GM12892 (cell line): ENCODE measurements around the gene HYCC1. TPM values are rescaled to one million over a fixed set of nuclear protein-coding genes. Genes with fewer than 3 reads are reported as not detected.
A peak's percentile ranks its signal among the peaks of the same experiment; 100 is the strongest.
"Not testable (repeated sequence)": the region's sequence is repeated elsewhere in the genome, so short reads cannot be mapped to it uniquely, and the experiment has no call there.

ENCODE experiments used
- DNase-seq: peaks from one replicate; pipeline ENCODE4 v3.0.0; 2011; ENCODE audit not compliant: insufficient read length
- FAIRE-seq: peaks from 2 replicates; lab custom pipeline; 2011; peaks lifted over from hg19 to GRCh38; lab: Jason Lieb, UNC
- POLR2A ChIP-seq: IDR thresholded peaks from 2 replicates; pipeline ENCODE4 v1.6.1; 2011; ENCODE audit warnings: low read depth, low read length, control low read depth
- POLR2AphosphoS5 ChIP-seq: IDR thresholded peaks from 2 replicates; pipeline ENCODE4 v1.6.1; 2011; ENCODE audit warnings: low read depth, low read length, control low read depth
- TAF1 ChIP-seq: IDR thresholded peaks from 2 replicates; pipeline ENCODE4 v1.6.1; 2011; ENCODE audit warnings: low read depth, mild to moderate bottlenecking, control low read depth, low read length, borderline replicate concordance
- polyA plus RNA-seq: library from polyadenylated mRNA; unstranded; fragments of >200 nt; gene quantifications from one replicate; pipeline ENCODE4 v1.2.1, GENCODE V29; 2012; ENCODE audit warnings: missing spikeins, inconsistent platforms; ENCODE audit not compliant: missing spikeins

The HYCC1 gene
- 19.7 TPM for polyA plus RNA-seq

DNA sequence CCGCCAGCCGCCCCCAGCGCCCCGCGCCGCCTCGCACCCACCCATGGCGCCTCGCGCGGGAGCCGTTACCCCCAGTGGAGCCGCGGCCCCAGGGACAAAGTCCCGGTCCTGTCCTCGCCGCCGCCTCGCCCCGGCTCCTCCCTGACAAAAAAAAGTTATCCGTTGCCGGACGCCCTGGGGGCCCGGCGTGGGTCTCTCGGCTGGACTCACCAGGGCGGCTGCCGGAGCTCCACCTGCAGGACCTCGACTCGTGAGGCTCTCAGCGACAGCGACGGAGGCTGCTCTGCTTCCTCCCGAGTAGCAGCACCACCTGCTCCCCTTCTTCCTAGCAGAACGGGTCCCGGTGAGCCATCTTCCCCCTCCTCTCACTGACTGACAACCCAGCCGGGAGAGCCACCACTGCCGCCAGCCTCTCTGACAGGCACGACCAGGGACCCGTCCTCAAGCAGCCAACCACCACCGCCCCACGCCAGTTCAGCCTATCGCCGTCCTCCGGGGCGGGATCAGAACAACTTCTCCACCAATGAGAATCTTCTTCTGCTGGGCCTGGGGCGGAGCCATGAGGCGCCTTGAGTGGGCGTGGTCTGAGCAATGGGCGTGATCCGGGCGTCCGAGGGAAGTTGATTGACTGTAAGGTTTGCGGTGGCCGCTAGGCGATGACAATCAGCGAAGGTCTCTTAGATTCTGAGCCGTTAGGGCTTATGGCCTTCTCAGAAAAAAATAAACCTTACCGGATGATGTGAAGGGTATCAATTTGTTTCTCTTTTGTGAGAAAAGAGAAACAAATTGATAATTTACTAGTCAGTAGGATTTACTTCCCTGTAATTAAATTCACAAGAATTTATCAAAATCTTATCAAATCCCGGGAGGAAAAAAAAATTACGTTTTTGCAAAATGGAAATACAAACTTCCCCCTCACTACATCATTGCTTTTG is at the start of gene HYCC1:
TSS of gene HYCC1 (minus strand) at position 416 of the 935 bp plus-strand sequence. CDS start 23,019 bp downstream, outside the sequence.
- FAIRE-seq, result peak; percentile 95

DNA sequence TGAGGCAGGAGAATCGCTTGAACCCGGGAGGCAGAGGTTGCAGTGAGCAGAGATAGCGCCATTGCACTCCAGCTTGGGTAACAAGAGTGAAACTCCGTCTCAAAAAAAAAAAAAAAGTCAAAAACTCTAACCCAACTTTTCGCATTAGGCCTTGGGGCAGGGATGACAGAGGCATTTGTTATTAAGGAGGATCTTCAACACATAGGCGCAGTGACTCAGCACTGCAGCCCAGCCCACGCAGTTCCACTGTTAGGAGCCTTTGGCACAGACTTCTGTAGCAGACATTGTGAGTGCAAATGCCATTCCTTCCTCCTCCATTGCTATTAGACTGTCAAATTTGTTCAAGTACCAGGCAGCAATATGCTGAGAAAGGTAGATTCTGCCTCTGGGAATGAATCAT is 48.5 kb upstream of the HYCC1 start:
- TF ChIP-seq TAF1, result no peak
- TF ChIP-seq POLR2AphosphoS5, result no peak
- TF ChIP-seq POLR2A, result no peak
- FAIRE-seq (no peak), DNase-seq (no peak)

More for the DNA sequence above, at the start of gene HYCC1:
- TF ChIP-seq POLR2A (peak; percentile 99), TAF1 (peak; percentile 98), POLR2AphosphoS5 (peak; percentile 98)
- peak; percentile 68 for DNase-seq

DNA sequence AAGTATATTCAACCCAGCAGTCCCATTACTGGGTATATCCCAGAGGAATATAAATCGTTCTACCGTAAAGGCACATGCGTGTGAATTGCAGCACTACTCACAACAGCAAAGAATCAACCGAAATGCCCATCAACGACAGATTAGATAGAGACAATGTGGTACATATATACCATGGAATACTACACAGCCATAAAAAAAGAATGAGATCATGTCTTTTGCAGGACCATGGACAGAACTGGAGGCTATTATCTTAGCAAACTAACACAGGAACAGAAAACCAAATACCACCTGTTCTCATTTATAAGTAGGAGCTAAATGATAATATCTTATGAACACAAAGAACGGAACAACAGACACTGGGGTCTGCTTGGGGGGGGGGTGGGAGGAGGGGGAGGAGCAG is 47.4 kb upstream of the HYCC1 start:
- DNase-seq (no peak), FAIRE-seq (no peak)
- TF ChIP-seq TAF1, result no peak
- no peak for TF ChIP-seq POLR2A
- TF ChIP-seq POLR2AphosphoS5, result no peak

DNA sequence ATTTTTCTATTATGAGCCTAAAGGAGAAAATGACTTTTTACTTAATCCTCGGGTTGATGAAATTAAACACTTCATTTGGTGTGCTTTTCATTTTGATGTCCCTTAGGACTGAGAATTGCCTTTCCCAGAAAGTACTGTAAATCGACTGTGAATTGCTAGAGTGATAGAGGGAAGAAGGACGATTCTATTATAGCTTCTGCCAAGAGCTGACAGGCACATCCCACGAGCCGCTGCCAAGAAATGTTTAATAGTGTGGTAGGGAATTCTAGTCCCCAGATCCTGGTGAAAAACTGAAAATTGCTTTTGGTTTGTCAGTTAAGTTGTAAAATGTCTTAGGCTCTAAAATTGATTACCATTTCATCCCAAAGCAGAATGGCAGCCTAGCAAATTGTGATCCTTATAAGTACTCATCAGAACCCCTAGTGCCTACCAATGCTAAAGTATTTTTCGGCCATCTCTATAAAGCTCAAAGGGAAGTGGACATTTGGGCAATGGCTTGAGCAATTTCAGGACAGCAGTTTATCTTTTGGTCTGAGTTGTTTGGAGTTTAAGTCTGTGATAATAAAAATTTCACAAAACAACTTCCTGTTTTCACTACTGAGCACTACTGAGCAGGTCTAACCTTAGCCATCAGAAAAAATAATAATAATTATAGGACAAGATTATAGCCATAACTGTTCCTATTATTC is 44.6 kb upstream of the HYCC1 start:
- DNase-seq, result no peak
- no peak for FAIRE-seq
- TF ChIP-seq POLR2A, result no peak
- TF ChIP-seq TAF1, result no peak
- TF ChIP-seq POLR2AphosphoS5, result no peak

DNA sequence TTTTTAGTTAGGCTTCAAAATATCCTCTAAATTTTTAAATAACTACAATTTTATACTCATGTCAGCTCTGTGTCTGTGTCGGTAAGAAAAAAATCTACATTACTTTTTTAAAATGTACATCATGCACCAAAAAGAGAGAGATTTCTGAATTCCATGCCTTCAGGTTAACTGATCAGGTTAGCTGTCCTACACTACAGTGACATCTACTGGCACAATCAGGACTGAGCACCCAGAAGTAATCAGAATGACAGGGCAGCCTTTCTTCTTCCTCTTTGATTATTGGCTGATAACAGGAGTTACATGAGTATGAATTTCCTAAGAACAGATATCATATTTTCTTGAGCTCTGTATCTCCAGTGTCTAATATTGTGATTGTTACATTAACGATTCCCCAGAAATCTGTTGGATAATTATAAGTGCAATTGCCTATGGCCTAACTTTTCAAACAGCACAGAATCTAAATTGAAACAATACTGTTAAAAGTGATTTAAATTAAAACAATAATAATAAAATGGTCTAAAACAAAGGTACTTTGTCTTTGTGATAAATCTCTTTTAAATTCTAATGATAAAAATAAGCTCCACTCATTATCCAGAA is 41.8 kb upstream of the HYCC1 start:
- no peak for TF ChIP-seq POLR2A
- TF ChIP-seq TAF1, result no peak
- TF ChIP-seq POLR2AphosphoS5, result no peak
- FAIRE-seq (peak; percentile 84), DNase-seq (peak; percentile 19)

DNA sequence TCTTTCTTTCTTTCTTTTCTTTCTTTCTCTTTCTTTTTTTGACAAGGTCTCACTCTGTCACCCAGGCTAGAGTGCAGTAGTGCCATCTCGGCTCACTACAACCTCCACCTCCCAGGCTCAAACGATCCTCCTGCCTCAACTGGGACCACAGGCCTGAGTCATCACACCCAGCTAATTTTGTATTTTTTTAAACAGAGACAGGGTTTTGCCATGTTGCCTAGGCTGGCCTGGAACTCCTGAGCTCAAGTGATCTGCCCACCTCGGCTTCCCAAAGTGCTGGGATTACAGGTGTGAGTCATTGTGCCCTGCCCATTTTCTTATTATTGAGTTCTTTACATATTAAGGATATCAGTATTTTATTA is 37.2 kb upstream of the HYCC1 start:
- FAIRE-seq, DNase-seq: not testable (repeated sequence)

DNA sequence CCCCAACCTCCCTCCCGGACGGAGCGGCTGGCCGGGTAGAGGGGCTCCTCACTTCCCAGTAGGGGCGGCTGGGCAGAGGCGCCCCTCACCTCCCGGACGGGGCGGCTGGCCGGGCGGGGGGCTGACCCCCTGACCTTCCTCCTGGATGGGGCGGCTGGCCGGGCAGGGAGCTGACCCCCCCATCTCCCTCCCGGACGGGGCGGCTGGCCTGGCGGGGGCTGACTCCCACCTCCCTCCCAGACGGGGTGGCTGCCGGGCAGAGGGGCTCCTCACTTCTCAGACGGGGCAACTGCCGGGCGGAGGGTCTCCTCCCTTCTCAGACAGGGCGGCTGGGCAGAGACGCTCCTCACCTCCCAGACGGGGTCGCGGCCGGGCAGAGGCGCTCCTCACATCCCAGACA is 32.4 kb upstream of the HYCC1 start:
- not testable (repeated sequence) for DNase-seq, FAIRE-seq

DNA sequence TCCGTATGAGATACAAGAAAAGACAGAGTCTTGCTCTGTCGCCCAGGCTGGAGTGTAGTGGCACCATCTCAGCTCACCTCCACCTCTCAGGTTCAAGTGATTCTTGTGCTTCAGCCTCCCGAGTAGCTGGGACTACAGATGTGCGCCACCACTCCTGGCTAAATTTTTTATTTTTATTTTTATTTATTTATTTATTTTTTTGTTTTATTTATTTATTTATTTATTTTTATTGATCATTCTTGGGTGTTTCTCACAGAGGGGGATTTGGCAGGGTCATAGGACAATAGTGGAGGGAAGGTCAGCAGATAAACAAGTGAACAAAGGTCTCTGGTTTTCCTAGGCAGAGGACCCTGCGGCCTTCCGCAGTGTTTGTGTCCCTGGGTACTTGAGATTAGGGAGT is 31.2 kb upstream of the HYCC1 start:
- FAIRE-seq, DNase-seq: not testable (repeated sequence)

DNA sequence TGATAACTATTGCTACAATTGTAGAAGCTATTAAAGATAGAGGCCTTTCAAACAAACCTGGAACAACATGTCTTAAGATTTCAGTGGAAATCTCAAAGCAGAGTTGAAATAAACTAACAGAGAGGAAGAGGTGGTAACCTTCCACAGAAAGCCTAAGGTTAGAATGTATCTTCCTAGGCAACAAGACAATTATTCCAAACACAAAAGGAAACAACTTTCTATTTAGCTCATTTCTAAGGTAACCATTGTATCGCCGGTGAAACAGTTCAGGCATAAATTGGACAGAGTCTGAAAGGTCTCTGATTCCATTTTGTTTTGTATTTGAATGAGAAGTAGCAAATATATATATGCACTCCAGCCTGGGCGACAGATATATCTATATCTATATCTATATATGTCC is 30.7 kb upstream of the HYCC1 start:
- no peak for TF ChIP-seq TAF1
- TF ChIP-seq POLR2A, result no peak
- no peak for TF ChIP-seq POLR2AphosphoS5
- FAIRE-seq, result no peak
- DNase-seq, result no peak

DNA sequence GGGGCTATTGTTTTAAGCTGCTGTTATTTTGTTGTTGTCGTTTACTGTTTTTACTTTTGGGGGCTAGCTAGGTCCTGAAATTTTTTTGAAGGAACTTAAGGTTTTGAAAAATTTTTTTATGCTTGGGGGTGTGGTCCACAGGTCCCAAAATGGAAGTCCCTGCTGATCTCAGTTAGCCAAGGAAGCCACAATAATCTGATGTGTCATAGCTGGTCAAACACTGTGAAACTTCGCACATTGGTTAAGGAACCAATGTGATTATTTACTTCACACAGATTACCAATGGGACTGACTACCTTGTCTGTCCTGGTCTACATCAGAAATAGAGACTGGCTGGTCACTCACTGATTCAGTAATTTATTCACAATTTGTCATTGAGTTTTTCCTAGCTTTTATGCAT is 29.5 kb upstream of the HYCC1 start:
- TF ChIP-seq TAF1 (no peak), POLR2A (no peak), POLR2AphosphoS5 (no peak)

DNA sequence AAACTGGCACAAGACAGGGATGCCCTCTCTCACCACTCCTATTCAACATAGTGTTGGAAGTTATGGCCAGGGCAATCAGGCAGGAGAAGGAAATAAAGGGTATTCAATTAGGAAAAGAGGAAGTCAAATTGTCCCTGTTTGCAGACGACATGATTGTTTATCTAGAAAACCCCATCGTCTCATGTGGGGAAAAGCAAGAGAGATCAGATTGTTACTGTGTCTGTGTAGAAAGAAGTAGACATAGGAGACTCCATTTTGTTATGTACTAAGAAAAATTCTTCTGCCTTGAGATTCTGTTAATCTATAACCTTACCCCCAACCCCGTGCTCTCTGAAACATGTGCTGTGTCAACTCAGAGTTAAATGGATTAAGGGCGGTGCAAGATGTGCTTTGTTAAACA is 25.7 kb upstream of the HYCC1 start:
- not testable (repeated sequence) for FAIRE-seq, DNase-seq

More for the DNA sequence above, 29.5 kb upstream of the HYCC1 start:
- no peak for DNase-seq
- FAIRE-seq, result no peak

DNA sequence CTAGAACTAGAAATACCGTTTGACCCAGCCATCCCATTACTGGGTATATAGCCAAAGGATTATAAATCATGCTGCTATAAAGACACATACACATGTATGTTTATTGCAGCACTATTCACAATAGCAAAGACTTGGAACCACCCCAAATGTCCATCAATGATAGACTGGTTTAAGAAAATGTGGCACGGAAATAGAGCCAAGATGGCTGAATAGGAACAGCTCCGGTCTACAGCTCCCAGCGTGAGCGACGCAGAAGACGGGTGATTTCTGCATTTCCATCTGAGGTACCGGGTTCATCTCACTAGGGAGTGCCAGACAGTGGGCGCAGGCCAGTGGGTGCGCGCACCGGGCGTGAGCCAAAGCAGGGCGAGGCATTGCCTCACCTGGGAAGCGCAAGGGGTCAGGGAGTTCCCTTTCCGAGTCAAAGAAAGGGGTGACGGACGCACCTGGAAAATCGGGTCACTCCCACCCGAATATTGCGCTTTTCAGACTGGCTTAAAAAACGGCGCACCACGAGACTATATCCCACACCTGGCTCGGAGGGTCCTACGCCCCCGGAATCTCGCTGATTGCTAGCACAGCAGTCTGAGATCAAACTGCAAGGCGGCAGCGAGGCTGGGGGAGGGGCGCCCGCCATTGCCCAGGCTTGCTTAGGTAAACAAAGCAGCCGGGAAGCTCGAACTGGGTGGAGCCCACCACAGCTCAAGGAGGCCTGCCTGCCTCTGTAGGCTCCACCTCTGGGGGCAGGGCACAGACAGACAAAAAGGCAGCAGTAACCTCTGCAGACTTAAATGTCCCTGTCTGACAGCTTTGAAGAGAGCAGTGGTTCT is 21.8 kb upstream of the HYCC1 start:
- not testable (repeated sequence) for FAIRE-seq, DNase-seq
